ACC112 (cell line): ENCODE data around the gene HTR6.

ENCODE experiments used
- H2AFZ ChIP-seq: fragments of 200-600 bp; sonication (generic); one replicate; pipeline ENCODE4 v1.6.0; 2017; ENCODE audit warnings: antibody characterized with exemption, low read length; ENCODE audit not compliant: unreplicated experiment
- H3K27ac ChIP-seq: fragments of 200-600 bp; sonication (generic); 2 replicates; pipeline ENCODE4 v1.5.1; 2014; ENCODE audit warnings: low read depth, mild to moderate bottlenecking, antibody characterized with exemption, low read length, moderate library complexity
- H3K27me3 ChIP-seq: fragments of 200-600 bp; sonication (generic); 2 replicates; pipeline ENCODE4 v1.6.1; 2014; ENCODE audit warnings: mild to moderate bottlenecking, antibody characterized with exemption, low read length, moderate library complexity, mixed read lengths; ENCODE audit not compliant: insufficient read depth
- H3K36me3 ChIP-seq: fragments of 200-600 bp; sonication (generic); 2 replicates; pipeline ENCODE4 v1.6.1; 2016; ENCODE audit warnings: mild to moderate bottlenecking, antibody characterized with exemption, low read length, moderate library complexity, mixed read lengths; ENCODE audit not compliant: insufficient read depth
- H3K4me1 ChIP-seq: fragments of 200-600 bp; sonication (generic); one replicate; pipeline ENCODE4 v1.6.1; 2016; ENCODE audit warnings: low read length, mixed read lengths; ENCODE audit not compliant: insufficient read depth, unreplicated experiment, control insufficient read depth
- H3K4me3 ChIP-seq: fragments of 200-600 bp; sonication (generic); 2 replicates; pipeline ENCODE4 v1.5.1; 2014; ENCODE audit warnings: mild to moderate bottlenecking, low read depth, low read length
- H3K79me2 ChIP-seq: fragments of 200-600 bp; sonication (generic); one replicate; pipeline ENCODE4 v1.6.0; 2016; ENCODE audit warnings: low read length; ENCODE audit not compliant: control insufficient read depth, unreplicated experiment, insufficient read depth

HTR6 gene

GRCh38 chr1:19675797-19676196 is 11.1 kb downstream of the HTR6 start:
- Histone ChIP-seq H3K79me2 (no peaks in the 10 kb centered on the region), H3K4me1 (no peaks in the 10 kb centered on the region), H3K4me3 (no peak overlapping the region), H3K27me3 (peaks cover 14% of the 10 kb centered on the region; the same call in 1 of the 2 replicates), H2AFZ (no peak overlapping the region), H3K36me3 (no peaks in the 10 kb centered on the region), H3K27ac (no peak overlapping the region)

- no peaks in the 10 kb centered on the region for H3K4me1 ChIP-seq
- peaks cover 14% of the 10 kb centered on the region; the same call in 1 of the 2 replicates for H3K27me3 ChIP-seq
- no peaks in the 10 kb centered on the region for H3K36me3 ChIP-seq
- H2AFZ ChIP-seq: no peak overlapping the region
- H3K27ac ChIP-seq: no peak overlapping the region
- H3K4me3 ChIP-seq: no peak overlapping the region
- no peaks in the 10 kb centered on the region for H3K79me2 ChIP-seq
These were observed 11.8 kb downstream of the HTR6 start for GRCh38 chr1:19676438-19676922.

GRCh38 chr1:19678493-19678892 is 13.8 kb downstream of the HTR6 start:
- Histone ChIP-seq H3K27me3 (peaks cover 6% of the 10 kb centered on the region; the same call in 1 of the 2 replicates), H3K27ac (no peak overlapping the region), H3K4me3 (no peak overlapping the region), H3K4me1 (peaks cover 14% of the 10 kb centered on the region), H3K79me2 (no peaks in the 10 kb centered on the region), H2AFZ (no peak overlapping the region), H3K36me3 (no peaks in the 10 kb centered on the region)

- H3K27me3 ChIP-seq: peaks cover 6% of the 10 kb centered on the region; the same call in 1 of the 2 replicates
- H3K4me1 ChIP-seq: peaks cover 14% of the 10 kb centered on the region
- H3K27ac ChIP-seq: no peak overlapping the region
- no peaks in the 10 kb centered on the region for H3K79me2 ChIP-seq
- no peak overlapping the region for H3K4me3 ChIP-seq
- H3K36me3 ChIP-seq: no peaks in the 10 kb centered on the region
- H2AFZ ChIP-seq: no peak overlapping the region
These were observed 14.3 kb downstream of the HTR6 start for GRCh38 chr1:19678931-19679453.

GRCh38 chr1:19679691-19680090 is 15.0 kb downstream of the HTR6 start:
- peaks cover 14% of the 10 kb centered on the region for H3K4me1 ChIP-seq

GRCh38 chr1:19680644-19681043 is 16.0 kb downstream of the HTR6 start:
- H3K4me1 ChIP-seq: peaks cover 14% of the 10 kb centered on the region
- no peak overlapping the region for H3K27ac ChIP-seq
- H3K36me3 ChIP-seq: no peaks in the 10 kb centered on the region
- H2AFZ ChIP-seq: no peak overlapping the region
- no peaks in the 10 kb centered on the region; the same call in 1 of the 2 replicates for H3K27me3 ChIP-seq
- H3K79me2 ChIP-seq: no peaks in the 10 kb centered on the region
- H3K4me3 ChIP-seq: no peak overlapping the region

More at GRCh38 chr1:19679691-19680090, 15.0 kb downstream of the HTR6 start:
- Histone ChIP-seq H3K4me3 (no peak overlapping the region), H3K36me3 (no peaks in the 10 kb centered on the region), H2AFZ (no peak overlapping the region), H3K79me2 (no peaks in the 10 kb centered on the region), H3K27me3 (peaks cover 4% of the 10 kb centered on the region; the same call in 1 of the 2 replicates), H3K27ac (no peak overlapping the region)

GRCh38 chr1:19682257-19682656 is 17.6 kb downstream of the HTR6 start:
- H3K4me1 ChIP-seq: peaks cover 14% of the 10 kb centered on the region
- no peaks in the 10 kb centered on the region for H3K27me3 ChIP-seq
- H2AFZ ChIP-seq: no peak overlapping the region
- H3K27ac ChIP-seq: peak overlapping the region; percentile 10; the same call in 1 of the 2 replicates
- no peak overlapping the region for H3K4me3 ChIP-seq
- H3K36me3 ChIP-seq: no peaks in the 10 kb centered on the region
- H3K79me2 ChIP-seq: no peaks in the 10 kb centered on the region

- no peaks in the 10 kb centered on the region for H3K36me3 ChIP-seq
- peaks cover 14% of the 10 kb centered on the region for H3K4me1 ChIP-seq
- no peak overlapping the region for H3K4me3 ChIP-seq
- H3K79me2 ChIP-seq: no peaks in the 10 kb centered on the region
- H2AFZ ChIP-seq: no peak overlapping the region
- H3K27me3 ChIP-seq: no peaks in the 10 kb centered on the region
- H3K27ac ChIP-seq: peak overlapping the region; percentile 10; the same call in 1 of the 2 replicates
These were observed 18.2 kb downstream of the HTR6 start for GRCh38 chr1:19682901-19683300.

- Histone ChIP-seq H3K27ac (no peak overlapping the region), H3K4me1 (peaks cover 14% of the 10 kb centered on the region), H3K4me3 (no peak overlapping the region), H2AFZ (no peak overlapping the region), H3K79me2 (no peaks in the 10 kb centered on the region), H3K36me3 (no peaks in the 10 kb centered on the region), H3K27me3 (no peaks in the 10 kb centered on the region)
These were observed 18.7 kb downstream of the HTR6 start for GRCh38 chr1:19683351-19683750.

- H3K4me3 ChIP-seq: no peak overlapping the region
- H2AFZ ChIP-seq: no peak overlapping the region
- no peaks in the 10 kb centered on the region for H3K79me2 ChIP-seq
- H3K4me1 ChIP-seq: peaks cover 14% of the 10 kb centered on the region
- no peaks in the 10 kb centered on the region; the same call in 1 of the 2 replicates for H3K36me3 ChIP-seq
- no peaks in the 10 kb centered on the region for H3K27me3 ChIP-seq
- H3K27ac ChIP-seq: no peak overlapping the region
These were observed 20.0 kb downstream of the HTR6 start for GRCh38 chr1:19684677-19685076.

- H3K79me2 ChIP-seq: no peaks in the 10 kb centered on the region
- H3K27ac ChIP-seq: no peak overlapping the region
- no peak overlapping the region for H2AFZ ChIP-seq
- H3K4me3 ChIP-seq: no peak overlapping the region
- H3K4me1 ChIP-seq: peaks cover 14% of the 10 kb centered on the region
- H3K36me3 ChIP-seq: peaks cover 9% of the 10 kb centered on the region; the same call in 1 of the 2 replicates
- no peaks in the 10 kb centered on the region for H3K27me3 ChIP-seq
These were observed 21.3 kb downstream of the HTR6 start for GRCh38 chr1:19685994-19686393.
